SIG-M5 treated with dmso at 0.1 percent for 504 hours (cell line): ENCODE data around the gene ARSG.
"Not testable (repeated sequence)": the region's sequence is repeated elsewhere in the genome, so short reads cannot be mapped to it uniquely, and the experiment has no call there.

Experiments used
- DNase-seq: peaks from one replicate; lab custom pipeline; 2025; ENCODE audit not compliant: unreplicated experiment; lab: John Stamatoyannopoulos, UW

ARSG gene

DNA sequence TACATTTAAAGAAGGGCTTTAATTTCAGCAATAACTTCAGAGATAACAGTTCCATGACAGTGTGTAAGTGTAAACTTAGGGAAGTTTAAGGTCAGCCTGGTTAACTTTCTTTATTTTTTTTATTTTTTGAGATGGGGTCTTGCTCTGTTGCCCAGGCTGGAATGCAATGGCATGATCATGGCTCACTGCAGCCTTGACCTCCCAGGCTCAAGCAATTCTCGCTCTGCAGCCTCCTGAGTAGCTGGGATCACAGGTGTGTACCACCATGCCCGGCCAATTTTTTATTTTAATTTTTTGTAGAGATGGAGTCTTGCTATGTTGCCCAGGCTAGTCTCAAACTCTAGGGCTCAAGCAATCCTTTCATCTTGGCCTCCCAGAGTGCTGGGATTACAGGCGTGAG lies 15.0 kb upstream of the ARSG start:
- DNase-seq = not testable (repeated sequence)

DNA sequence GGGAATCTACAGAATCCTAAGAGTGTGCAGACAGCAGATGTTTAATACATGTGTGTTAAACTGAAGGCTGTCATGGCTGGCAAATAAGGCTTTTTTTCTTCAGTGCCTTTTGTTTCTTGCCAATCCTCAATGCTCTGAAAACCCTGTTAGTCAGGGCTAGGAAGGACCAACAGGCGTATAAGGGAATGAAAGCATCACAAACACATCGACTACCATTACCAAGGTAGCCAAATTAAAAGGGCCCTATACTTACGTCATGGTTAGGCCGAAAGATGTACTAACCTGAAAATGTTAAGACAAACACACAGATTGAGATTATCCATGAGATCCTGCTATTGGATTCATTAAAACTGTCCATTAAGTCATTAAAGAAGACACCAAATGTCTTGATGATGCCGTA lies 13.5 kb upstream of the ARSG start:
- DNase-seq = no peak

DNA sequence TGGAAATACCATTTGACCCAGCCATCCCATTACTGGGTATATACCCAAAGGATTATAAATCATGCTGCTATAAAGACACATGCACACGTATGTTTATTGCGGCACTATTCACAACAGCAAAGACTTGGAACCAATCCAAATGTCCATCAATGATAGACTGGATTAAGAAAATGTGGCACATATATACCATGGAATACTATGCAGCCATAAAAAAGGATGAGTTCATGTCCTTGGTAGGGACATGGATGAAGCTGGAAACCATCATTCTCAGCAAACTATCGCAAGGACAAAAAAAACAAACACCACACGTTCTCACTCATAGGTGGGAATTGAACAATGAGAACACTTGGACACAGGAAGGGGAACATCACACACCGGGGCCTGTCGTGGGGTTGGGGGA lies 9.3 kb upstream of the ARSG start:
- not testable (repeated sequence) for DNase-seq

- DNase-seq = peak; percentile 78
These were observed 2.9 kb upstream of the ARSG start for GRCh38 chr17:68288375-68288774.

- DNase-seq = peak; percentile 82
These were observed 2.5 kb upstream of the ARSG start for GRCh38 chr17:68288804-68289203.

GRCh38 chr17:68289473-68289872 lies 1.8 kb upstream of the ARSG start:
- no peak for DNase-seq

DNA sequence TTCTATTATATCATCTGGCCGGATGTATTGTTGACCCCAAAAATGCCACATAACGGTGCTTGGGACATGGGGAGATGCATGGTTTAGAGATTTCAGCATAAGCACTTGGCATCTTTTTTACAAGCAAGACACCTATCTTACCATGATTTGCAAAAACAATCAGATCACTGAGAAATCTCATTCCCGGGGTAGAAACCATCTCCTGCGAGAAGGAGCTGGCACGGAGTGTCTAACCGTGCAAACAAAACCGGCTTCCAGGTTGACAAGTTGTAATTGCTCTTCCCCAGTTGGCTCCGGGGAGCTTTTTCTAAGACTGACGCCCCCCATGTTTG lies 1.4 kb upstream of the ARSG start:
- no peak for DNase-seq

DNA sequence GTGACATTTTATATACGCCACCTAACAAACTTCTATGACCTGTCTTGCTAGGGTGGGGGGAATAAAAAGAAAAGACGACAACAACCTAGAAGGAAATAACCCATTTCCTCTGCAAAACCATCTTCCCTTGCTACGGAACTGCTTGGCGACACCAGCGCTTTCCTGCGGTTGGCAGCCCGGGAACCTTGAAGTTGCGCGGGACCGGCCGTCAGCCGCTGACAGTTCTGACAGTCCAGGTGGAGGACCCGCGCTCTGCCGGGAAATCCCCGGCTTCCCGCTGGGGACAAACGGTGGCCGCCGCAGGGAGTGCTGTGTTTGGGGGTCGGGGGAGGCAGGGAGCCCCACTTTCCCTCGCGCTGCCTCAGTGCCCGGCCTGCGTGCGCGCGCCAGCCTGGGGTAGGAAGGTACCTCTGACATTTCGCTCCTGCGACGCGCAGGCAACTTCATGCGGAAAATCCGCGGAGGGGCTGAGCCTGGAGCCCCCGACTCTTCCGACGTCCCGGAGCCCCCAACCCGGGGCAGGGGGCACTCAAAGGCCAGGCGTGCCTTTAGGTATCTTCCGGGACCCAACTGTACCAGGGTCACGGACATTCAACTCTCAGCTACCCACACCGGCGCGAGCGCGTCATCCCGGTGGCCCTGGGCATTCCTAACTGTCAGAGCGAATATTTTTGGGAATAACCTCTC lies 884 bp upstream of the ARSG start:
- peak; percentile 44 for DNase-seq

GRCh38 chr17:68291836-68292688 lies 767 bp downstream of the ARSG start:
- DNase-seq = peak; percentile 99

DNA sequence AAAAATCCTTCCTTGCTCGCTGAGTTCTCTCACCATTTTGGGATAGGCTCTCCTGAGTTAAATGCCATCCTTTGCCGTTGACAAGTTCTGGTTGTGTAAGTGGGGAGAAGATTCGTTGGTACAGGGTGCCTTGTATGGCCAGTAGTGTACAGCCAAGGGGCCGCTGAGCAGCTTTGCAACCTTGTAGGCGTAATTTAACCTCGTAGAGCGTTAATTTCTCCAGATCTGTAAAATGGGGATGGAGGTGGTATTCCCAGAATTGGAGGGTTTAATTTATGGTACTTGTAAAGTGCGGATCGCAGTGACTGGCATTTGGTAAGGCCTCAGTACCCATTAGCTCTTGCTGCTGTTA lies 1.4 kb downstream of the ARSG start:
- DNase-seq = peak; percentile 76

- no peak for DNase-seq
These were observed 2.3 kb downstream of the ARSG start for GRCh38 chr17:68293490-68294195.

DNA sequence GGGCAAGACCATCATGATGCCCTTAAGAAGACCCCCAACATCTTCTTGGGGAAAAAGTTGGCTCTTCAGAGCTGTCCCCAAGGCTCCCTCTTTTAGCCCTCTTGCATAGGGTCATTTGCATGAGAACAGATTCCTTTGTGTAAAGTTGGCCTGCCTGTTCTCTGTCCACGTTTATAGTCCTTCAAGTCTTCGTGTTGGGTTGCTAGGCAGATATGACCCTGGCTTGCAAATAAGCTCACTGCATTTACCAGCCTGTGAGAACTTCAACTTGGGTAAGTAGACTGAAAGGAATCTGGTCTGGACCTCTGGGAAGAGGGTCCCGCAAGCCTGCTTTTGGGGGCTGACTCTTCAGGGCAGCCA lies 2.9 kb downstream of the ARSG start:
- DNase-seq = no peak

GRCh38 chr17:68294617-68295016 lies 3.3 kb downstream of the ARSG start:
- no peak for DNase-seq

DNA sequence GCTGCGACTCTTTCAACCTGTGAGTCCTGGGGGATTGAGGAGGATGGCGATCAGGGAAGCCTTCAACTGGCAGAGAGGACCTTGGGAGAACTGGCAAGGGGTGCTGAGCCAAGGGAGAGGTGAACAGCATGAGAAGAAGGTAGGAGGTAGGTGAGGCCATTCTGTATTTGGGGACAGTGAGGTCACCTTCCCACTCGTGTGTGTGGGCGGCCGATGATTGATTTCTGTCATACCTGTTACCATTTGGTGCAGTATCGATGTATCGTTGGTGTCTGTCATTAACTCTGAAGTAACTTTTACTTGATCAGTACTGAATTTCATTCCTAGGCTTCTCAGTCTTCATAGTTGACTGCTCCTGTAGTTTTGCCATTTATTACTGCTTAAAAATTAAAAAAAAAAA lies 3.8 kb downstream of the ARSG start:
- DNase-seq = no peak

DNA sequence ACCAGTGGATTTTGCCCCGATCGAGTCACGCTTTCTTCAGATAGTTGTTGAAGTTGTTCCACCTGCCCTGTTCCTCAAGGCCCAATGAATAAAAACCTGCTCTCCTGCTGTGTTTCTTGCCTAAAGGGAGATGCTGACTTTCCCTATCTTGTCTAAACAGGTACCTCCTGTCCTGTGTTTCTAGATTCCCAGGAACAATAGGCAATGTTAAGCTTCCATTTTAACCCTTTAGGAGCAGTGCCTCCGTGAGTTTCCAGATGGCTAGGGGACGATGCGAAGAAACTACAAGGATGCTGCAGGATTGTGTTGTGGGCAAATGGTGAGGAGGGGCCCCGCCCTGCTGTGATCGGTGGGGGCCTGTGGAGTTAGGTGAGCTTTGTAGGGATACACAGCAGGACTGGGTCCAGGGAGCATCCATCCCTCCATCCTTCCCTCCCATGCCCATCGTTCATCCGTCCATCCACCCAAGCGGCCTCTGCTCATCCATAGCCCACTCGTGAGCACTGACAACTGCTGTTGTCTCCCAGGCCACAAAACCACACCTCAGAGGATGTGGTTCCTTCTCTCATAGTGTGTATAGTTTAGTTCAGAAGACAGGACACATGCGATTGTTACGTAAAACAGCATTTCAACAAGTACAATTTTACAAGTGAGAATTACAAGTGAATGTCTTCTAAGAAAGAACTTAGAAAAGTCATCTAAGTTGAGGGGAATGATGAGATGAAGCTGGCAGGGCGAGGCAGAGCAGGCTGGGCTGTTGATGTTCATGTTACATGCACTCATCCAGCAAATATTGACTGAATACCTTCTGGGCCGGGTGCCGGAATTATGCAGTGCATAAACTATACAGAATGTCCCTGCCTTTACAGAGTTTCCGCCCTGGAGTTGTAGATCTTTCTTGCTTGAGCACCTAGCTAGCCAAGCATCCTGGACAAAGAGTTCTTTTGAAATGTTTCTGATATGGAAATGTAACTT lies 5.2 kb downstream of the ARSG start:
- DNase-seq = peak; percentile 87

- peak; percentile 88 for DNase-seq
These were observed 5.9 kb downstream of the ARSG start for GRCh38 chr17:68297195-68297594.

DNA sequence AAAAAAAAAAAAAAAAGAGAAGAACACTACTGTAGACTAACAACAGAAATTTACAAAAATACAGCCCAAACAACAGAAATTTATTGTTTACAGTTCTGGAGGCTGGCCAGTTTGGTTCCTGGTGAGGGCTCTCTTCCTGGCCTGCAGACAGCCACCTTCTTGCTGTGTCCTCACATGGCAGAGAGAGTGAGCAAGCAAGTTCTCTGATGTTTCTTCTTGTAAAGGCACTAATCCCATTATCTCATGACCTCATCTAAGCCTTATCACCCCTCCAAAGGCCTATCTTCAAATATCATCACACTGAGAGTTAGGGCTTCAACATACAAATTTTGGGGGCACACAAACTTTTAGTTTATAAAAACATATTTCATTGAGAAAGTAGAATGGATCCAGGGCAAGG lies 7.3 kb downstream of the ARSG start:
- DNase-seq = no peak

GRCh38 chr17:68299817-68300216 lies 8.5 kb downstream of the ARSG start:
- no peak for DNase-seq

DNA sequence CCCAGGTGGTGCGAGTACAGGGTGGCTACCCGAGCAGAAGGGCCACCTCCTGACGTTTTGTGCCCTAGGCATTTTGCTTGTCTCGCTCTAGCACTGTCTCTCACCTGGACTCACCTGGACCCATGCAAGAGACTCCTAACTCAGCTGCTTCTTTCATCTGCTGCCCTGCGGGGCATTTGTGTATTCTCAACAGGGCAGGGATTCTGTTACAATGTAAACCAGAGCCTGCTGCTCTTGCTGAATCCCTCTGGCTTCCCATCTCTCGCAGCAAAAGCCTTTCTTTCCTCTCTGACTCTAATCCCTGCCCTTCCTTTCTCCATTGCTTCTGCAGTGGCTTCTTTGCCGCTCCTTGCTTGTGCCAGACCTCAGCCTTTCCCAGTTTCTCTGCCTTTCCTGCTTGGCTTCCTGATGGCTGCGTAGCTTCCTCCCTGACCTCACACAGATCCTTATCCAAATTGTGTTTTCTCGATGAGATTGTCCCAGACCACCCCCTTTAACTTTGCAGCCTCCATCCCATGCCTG lies 10.2 kb downstream of the ARSG start:
- DNase-seq = peak; percentile 43

DNA sequence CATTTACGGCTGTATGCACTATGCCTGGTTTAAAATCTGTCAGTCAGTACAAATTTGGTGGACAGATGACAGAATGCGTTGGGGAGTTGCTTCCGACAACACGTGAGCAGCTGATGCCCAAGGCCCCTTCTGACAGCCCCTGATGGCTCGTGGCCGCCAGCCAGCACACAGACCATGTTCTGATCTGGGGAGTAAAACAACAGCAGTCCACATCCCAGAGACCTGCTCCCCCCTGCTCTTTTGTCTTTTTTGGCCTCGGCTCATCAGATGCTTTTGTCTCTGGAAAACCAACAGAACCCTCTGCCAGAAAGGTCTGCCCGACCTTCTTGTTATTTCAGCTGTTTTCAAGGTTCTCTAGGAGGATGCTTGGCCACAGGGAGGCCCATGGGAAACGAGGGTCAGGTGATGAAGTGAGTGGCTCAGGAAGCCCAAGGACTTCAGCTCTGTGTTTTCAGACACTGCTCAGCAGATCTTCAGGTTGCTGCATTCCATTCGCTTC lies 10.8 kb downstream of the ARSG start:
- DNase-seq = no peak

GRCh38 chr17:68302666-68303065 lies 11.4 kb downstream of the ARSG start:
- no peak for DNase-seq
